GM21786 (cell line): Measurements from ENCODE around the gene SLC24A3.

Experiments
- ATAC-seq: cut with Tn5 transposase; IDR thresholded peaks from one replicate; pipeline ENCODE4 v1.9.1; 2021; ENCODE audit not compliant: unreplicated experiment

SLC24A3 gene

GRCh38 chr20:19693508-19693907, 481.1 kb downstream of the SLC24A3 start:
- no peak for ATAC-seq

- no peak for ATAC-seq
These were observed 482.6 kb downstream of the SLC24A3 start for GRCh38 chr20:19695081-19695480.

DNA sequence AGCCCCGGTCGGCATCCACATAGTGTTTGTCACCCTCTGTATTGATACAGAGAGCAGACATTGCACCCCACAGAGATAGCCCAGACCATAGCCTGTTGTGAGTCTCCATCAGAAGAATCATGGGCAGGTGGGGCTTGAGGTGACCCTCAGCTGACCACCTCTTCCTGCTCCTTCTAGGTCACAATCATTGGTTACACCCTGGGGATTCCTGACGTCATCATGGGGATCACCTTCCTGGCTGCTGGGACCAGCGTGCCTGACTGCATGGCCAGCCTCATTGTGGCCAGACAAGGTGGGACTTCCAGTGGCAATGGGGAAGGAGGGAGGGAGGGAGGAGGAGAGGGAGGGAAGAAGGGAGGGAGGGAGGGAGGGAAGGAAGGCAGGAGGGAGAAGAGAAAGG, 484.2 kb downstream of the SLC24A3 start:
- ATAC-seq: no peak

- no peak for ATAC-seq
These were observed 485.0 kb downstream of the SLC24A3 start for GRCh38 chr20:19697415-19697814.

- ATAC-seq: no peak
These were observed 486.9 kb downstream of the SLC24A3 start for GRCh38 chr20:19699180-19699971.

GRCh38 chr20:19701429-19701828, 489.0 kb downstream of the SLC24A3 start:
- ATAC-seq: no peak

DNA sequence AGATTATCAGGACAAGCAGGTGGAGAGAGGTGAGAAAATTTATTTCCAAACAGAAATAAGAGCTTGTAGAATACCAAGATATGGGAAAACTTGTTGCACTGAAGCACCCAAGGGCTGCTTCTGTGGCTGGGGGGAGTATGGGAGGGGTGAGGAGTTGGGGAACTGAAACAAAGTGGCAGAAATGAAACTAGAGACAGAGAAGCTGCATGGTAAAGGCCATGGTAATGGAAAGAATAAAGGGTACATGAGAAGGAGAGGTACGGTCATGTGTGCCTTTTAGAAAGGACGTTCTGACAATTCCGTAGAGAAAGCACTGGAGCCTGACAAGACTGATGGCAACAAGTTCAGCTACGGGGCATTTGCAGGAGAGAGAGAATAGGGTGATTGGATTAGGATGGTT, 494.0 kb downstream of the SLC24A3 start:
- peak; percentile 75 for ATAC-seq

- ATAC-seq: no peak
These were observed 497.3 kb downstream of the SLC24A3 start for GRCh38 chr20:19709635-19710335.

- ATAC-seq: no peak
These were observed 498.1 kb downstream of the SLC24A3 start for GRCh38 chr20:19710336-19711120.

DNA sequence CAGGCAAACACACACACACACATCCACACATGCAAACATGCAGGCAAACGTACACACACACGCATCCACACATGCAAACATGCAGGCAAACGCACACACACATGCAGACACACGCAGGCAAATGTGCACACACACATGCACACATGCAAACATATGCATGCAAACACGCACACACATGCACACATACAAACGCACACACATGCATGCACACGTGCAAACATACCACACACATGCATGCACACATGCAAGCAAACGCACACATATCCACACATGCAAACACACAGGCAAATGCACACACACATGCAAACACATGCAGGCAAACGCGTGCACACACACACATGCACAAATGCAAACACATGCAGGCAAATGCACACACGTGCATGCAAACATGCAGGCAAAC, 498.7 kb downstream of the SLC24A3 start:
- no peak for ATAC-seq

DNA sequence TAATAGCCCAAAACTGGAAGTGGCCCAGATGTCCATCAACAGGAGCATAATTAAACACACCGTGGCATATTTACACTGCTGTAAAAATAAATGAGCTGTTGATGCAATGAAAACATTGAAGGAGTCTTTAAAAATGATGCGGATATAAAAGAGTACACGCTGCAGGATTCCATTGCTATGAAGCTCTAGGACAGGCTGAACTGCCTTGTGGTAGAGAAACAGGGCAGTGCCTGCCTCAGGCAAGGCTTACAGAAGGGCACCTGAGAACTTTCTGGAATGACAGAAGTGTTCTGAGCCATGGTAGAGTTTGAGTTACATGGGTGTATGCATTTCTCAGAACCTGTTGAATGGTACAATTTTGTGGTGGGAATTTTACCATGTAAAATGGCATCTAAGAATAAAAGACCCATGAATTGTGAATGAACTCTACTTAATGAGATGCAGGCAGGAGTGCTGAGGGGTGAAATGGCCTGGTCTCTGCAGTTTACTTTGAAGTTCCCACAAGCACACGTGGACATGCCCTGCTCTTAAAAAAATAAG, 500.3 kb downstream of the SLC24A3 start:
- no peak for ATAC-seq

- ATAC-seq: no peak
These were observed 501.6 kb downstream of the SLC24A3 start for GRCh38 chr20:19713822-19714578.

GRCh38 chr20:19714579-19714840, 502.1 kb downstream of the SLC24A3 start:
- ATAC-seq: no peak

DNA sequence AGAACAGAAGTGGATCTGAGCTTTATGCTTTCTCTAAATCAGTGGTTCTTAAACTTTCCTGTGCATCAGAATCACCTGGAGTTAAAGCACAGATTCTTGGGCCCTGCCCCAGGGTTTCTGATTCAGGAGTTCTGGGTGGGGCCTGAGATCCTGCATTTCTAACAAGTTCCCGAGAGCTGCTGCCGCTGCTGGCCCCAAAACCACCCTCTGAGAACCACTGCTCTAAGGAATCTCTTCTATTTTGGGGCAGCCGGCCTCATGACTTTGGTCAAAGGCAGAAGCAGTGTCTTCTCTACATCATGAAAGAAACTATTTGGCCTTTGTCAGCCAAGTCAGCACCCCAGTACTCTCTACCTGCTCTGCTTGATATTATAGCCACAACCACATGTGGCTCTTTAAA, 503.5 kb downstream of the SLC24A3 start:
- no peak for ATAC-seq

GRCh38 chr20:19718880-19719279, 506.4 kb downstream of the SLC24A3 start:
- ATAC-seq: no peak

DNA sequence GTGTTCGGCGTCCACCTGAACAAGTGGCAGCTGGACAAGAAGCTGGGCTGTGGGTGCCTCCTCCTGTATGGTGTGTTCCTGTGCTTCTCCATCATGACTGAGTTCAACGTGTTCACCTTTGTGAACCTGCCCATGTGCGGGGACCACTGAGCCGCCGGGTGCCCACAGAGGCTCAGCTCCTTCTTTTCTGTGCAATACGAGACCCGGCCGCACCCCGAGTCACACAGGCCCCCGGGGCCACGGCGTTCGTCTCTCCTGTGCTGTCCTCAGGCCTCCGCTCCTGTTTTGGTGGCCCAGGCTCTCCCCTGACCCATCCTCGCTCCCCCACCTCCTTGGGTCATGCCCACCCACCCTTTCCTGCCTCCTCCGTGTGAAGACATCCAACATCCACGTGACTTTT, 508.5 kb downstream of the SLC24A3 start:
- no peak for ATAC-seq

DNA sequence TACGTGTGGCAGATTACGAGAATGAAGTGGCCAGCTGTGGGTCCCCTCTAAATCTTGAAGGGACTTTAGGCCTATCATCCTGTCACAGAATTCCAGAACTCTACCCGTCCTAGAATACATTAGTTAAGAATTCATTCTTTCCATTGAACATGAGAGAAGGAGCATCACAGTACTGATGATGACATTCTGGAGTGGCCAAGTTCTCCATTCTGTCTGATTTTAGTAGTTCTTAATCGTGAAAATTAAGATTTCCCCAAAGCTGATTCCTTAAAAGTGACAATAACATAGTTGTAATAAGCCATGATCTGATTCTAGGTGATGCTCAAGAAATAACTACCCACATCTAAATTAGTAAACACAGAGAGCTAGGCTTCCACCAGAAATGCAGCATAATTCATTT, 510.6 kb downstream of the SLC24A3 start:
- ATAC-seq: no peak

DNA sequence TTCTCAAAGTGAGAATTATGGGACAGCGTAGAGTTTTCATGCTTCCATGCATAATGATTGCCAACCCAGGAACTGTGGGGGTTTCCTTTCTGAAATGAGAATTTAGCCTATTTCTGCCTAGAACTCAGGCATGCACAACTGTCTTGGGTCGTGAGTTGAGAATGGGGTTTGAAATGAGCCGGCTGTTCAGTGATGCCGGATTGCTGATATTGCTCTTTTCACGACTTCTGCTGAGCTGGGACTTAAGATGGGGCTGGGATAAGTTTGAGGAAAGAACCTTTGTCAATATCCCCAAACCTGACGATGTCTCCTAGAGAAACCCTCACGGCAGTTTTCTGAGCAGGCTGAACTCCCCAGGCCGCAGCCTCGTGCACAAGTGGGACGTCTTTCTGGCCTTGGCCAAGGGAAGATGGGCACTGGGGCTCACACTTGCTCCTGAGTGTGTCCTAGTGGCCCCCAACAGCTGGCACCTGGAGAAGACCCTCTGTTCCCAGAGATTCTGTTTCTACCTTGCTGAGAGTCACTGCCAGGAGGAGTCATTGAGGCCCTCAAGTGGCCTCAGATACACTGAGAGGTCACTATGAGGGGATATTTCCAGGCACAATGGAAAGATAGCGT, 511.5 kb downstream of the SLC24A3 start:
- ATAC-seq: no peak

GRCh38 chr20:19725373-19725772, 512.9 kb downstream of the SLC24A3 start:
- ATAC-seq: no peak

GRCh38 chr20:19725814-19726525, 513.5 kb downstream of the SLC24A3 start:
- no peak for ATAC-seq
